ENCODE results near the gene POGZ.

POGZ gene

DNA sequence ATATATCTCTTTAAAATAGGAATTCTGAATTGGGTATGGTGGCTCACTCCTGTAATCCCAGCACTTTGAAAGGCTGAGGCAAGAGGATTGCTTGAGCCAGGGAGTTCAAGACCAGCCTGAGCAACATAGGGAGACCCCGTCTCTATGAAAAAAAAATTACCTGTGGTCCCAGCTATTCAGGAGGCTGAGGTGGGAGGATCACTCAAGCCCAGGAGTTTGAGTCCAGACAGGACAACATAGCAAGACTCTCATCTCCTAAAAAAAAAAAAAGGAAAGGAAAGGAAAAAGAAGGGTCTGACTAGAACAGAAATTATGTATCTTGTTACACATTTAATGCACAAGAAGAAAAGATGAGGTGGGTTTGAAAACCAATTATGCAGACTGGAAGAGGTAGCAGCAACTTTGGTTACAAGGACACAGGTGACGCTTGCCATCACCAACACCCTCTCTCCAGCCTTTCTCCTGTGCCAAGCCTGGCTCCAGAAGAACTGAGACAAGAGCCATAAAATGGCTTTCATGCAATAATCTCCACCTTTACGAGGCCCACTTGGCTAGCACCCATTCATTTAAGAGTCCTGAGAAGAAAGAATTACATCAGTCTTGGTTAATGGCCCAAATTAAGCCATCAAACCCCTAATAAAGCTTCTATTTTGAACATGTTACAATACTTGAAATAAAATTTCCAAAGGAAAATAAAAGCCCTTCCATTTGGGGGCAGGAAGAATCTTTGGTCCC lies 82.0 kb downstream of the POGZ start:
- no peak overlapping the region for H3K9ac ChIP-seq (ENCODE audit: low read length)
- H3K36me3 ChIP-seq (ENCODE audit: low read length) = no peaks in the 10 kb centered on the region
- H4K20me1 ChIP-seq (ENCODE audit: low read depth, low read length) = no peaks in the 10 kb centered on the region
- H3K27ac ChIP-seq (ENCODE audit: low read depth, low read length) = no peak overlapping the region
- H3K4me3 ChIP-seq (ENCODE audit: insufficient read depth, low read length, poor library complexity, severe bottlenecking) = no peak overlapping the region
- no peaks in the 10 kb centered on the region for H3K9me3 ChIP-seq (ENCODE audit: insufficient read depth, low read length)
- no peak overlapping the region for H2AFZ ChIP-seq (ENCODE audit: low read depth, low read length, severe bottlenecking)
- no peaks in the 10 kb centered on the region for H3F3A ChIP-seq (ENCODE audit: insufficient read depth)
- H3K79me2 ChIP-seq (ENCODE audit: insufficient read depth, low read length) = no peaks in the 10 kb centered on the region
- no peak overlapping the region for H3K4me2 ChIP-seq (ENCODE audit: low read depth, low read length, poor library complexity, severe bottlenecking)
- TF ChIP-seq, protein P1, sequence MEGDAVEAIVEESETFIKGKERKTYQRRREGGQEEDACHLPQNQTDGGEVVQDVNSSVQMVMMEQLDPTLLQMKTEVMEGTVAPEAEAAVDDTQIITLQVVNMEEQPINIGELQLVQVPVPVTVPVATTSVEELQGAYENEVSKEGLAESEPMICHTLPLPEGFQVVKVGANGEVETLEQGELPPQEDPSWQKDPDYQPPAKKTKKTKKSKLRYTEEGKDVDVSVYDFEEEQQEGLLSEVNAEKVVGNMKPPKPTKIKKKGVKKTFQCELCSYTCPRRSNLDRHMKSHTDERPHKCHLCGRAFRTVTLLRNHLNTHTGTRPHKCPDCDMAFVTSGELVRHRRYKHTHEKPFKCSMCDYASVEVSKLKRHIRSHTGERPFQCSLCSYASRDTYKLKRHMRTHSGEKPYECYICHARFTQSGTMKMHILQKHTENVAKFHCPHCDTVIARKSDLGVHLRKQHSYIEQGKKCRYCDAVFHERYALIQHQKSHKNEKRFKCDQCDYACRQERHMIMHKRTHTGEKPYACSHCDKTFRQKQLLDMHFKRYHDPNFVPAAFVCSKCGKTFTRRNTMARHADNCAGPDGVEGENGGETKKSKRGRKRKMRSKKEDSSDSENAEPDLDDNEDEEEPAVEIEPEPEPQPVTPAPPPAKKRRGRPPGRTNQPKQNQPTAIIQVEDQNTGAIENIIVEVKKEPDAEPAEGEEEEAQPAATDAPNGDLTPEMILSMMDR (IDR thresholded peaks at IDR 0.05; ENCODE audit: insufficient read depth, low read length, poor library complexity, severe bottlenecking) = no peak
- TF ChIP-seq EZH2phosphoT487 (conservative IDR thresholded peaks at IDR 0.05; ENCODE audit: low read length) = no peak
- no peaks in the 10 kb centered on the region for H3K9me2 ChIP-seq (replicated peaks; ENCODE audit: insufficient read depth, low read length)
- no peaks in the 10 kb centered on the region for H3K27me3 ChIP-seq (ENCODE audit: low read length)

DNA sequence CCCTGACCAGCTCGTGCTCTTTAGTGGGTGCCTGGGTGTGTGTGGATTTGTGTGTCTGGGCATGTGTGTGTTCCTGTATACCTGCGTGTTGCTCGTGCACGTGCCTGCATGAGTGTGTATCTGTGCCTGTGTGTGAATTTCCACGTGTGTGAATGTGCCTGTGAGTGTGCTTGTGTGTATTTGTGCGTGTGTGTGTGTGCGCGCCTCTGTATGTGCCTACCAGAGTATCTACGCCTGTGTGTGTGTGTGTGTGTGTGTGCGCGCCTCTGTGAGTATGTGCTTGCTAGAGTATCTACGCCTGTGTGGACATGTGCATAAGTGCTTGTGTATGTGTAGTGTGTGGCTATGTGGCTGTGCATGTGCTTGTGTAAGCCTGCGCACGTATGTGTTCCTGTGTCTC lies 86.1 kb downstream of the POGZ start:
- no peaks in the 10 kb centered on the region for H3K36me3 ChIP-seq (ENCODE audit: low read length)
- H3K9me3 ChIP-seq (ENCODE audit: insufficient read depth, low read length) = no peaks in the 10 kb centered on the region
- H3K4me3 ChIP-seq (ENCODE audit: insufficient read depth, low read length, poor library complexity, severe bottlenecking) = no peak overlapping the region
- H3K9ac ChIP-seq (ENCODE audit: low read length) = no peak overlapping the region
- H3K27ac ChIP-seq (ENCODE audit: low read depth, low read length) = no peak overlapping the region
- no peaks in the 10 kb centered on the region for H3K27me3 ChIP-seq (ENCODE audit: low read length)
- no peak overlapping the region for H3K4me2 ChIP-seq (ENCODE audit: low read depth, low read length, poor library complexity, severe bottlenecking)
- TF ChIP-seq EZH2phosphoT487 (conservative IDR thresholded peaks at IDR 0.05; ENCODE audit: low read length) = no peak
- TF ChIP-seq, protein P1 (IDR thresholded peaks at IDR 0.05; ENCODE audit: insufficient read depth, low read length, poor library complexity, severe bottlenecking) = no peak
- no peak overlapping the region for H2AFZ ChIP-seq (ENCODE audit: low read depth, low read length, severe bottlenecking)
- no peaks in the 10 kb centered on the region for H4K20me1 ChIP-seq (ENCODE audit: low read depth, low read length)
- no peaks in the 10 kb centered on the region for H3F3A ChIP-seq (ENCODE audit: insufficient read depth)
- H3K79me2 ChIP-seq (ENCODE audit: insufficient read depth, low read length) = no peaks in the 10 kb centered on the region
- no peaks in the 10 kb centered on the region for H3K9me2 ChIP-seq (replicated peaks; ENCODE audit: insufficient read depth, low read length)

DNA sequence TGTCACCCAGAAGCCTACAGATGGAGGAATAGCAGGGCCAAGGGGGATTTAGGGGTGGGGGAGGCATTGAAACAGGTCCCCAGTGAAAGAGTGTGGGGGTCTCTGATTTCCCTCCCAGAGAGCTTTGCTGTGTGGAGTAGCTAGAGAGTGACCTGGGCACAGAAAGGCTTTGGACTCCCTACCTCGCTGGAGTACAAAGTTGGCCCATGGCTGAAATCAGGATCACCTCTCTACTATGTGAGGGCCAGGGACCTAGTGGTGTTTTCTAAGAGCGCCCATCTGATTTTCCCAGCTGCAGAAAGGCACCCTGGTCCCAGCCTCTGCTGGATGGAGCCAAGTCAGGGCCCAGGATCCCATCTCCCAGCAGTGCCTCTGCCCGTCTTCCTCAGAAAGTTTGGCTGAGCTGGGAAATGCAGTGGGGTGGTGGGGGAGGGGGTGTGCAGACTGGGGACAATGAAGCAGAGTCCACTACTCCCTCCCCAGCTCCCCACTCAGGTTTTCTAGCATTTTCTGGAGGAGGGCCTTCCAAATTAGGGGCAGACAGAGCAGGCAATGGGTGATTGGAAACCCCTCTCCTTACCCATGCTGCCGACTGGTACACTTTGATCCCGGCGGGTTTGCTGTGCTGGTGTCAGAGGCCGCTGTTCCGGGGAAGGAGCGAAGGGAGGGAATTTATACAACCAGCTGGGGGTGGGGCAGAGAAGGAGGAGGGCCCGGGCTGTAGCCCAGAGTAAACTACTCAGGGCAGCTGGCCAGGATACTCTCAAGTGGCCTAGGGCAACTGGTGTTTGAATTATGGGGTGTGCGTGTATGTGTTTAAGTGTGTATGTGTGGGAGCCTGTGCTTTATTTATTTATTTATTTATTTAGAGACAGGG lies 87.0 kb downstream of the POGZ start, which contains the start of gene SELENBP1:
Gene SELENBP1 (minus strand): TSS at position 648 of the 877 bp plus-strand sequence. CDS start 64 bp downstream, at position 584.
- Histone ChIP-seq H3K9ac (ENCODE audit: low read length) (no peak within 1 kb of the TSS), H3K27me3 (ENCODE audit: low read length) (no peaks in the 10 kb centered on the region), H3F3A (ENCODE audit: insufficient read depth) (no peaks in the 10 kb centered on the region), H3K9me2 (replicated peaks; ENCODE audit: insufficient read depth, low read length) (no peaks in the 10 kb centered on the region), H3K4me3 (ENCODE audit: insufficient read depth, low read length, poor library complexity, severe bottlenecking) (no peak within 1 kb of the TSS), H2AFZ (ENCODE audit: low read depth, low read length, severe bottlenecking) (no peak within 1 kb of the TSS), H3K27ac (ENCODE audit: low read depth, low read length) (no peak within 1 kb of the TSS), H3K36me3 (ENCODE audit: low read length) (no peaks in the 10 kb centered on the region), H4K20me1 (ENCODE audit: low read depth, low read length) (no peaks in the 10 kb centered on the region), H3K4me2 (ENCODE audit: low read depth, low read length, poor library complexity, severe bottlenecking) (no peak within 1 kb of the TSS), H3K9me3 (ENCODE audit: insufficient read depth, low read length) (no peaks in the 10 kb centered on the region), H3K79me2 (ENCODE audit: insufficient read depth, low read length) (no peaks in the 10 kb centered on the region)
- no peak for TF ChIP-seq EZH2phosphoT487 (conservative IDR thresholded peaks at IDR 0.05; ENCODE audit: low read length)
- TF ChIP-seq, protein P1 (IDR thresholded peaks at IDR 0.05; ENCODE audit: insufficient read depth, low read length, poor library complexity, severe bottlenecking) = no peak
